WTC11 (cell line): ENCODE results near the gene TNRC6A. TPM values are rescaled to one million over a fixed set of nuclear protein-coding genes. Genes with fewer than 3 reads are reported as not detected.

Experiments used
- ATAC-seq: fragments of 200-7000 bp; cut with Tn5 transposase; 2 replicates; pipeline ENCODE4 v1.10.0; 2021; ENCODE audit warnings: mild to moderate bottlenecking, moderate library complexity
- CTCF ChIA-PET: fragments of 300-600 bp; sonication (Branson Sonifier 250); formaldehyde crosslinking; loops from one replicate; lab custom pipeline; 2021; ENCODE audit warnings: antibody characterized with exemption; lab: Charles Lee
- POLR2A ChIA-PET: fragments of 350-600 bp; sonication (Branson Sonifier 250); formaldehyde crosslinking; loops from one replicate; lab custom pipeline; 2021; ENCODE audit warnings: antibody characterized with exemption; lab: Charles Lee
- DNase-seq: peaks from one replicate; pipeline ENCODE4 v3.0.0; 2021; ENCODE audit warnings: low spot score
- H3K27ac Mint-ChIP-seq: 2 replicates; pipeline ENCODE4 v1.8.0; 2021; ENCODE audit warnings: mixed read lengths
- H3K27me3 Mint-ChIP-seq: 2 replicates; pipeline ENCODE4 v1.8.0; 2021; ENCODE audit warnings: low read depth, mild to moderate bottlenecking, moderate library complexity, mixed read lengths
- H3K36me3 Mint-ChIP-seq: 2 replicates; pipeline ENCODE4 v1.8.0; 2021; ENCODE audit warnings: mixed read lengths
- H3K4me1 Mint-ChIP-seq: 2 replicates; pipeline ENCODE4 v1.8.0; 2022; ENCODE audit warnings: mixed read lengths
- H3K4me3 Mint-ChIP-seq: 2 replicates; pipeline ENCODE4 v1.8.0; 2021; ENCODE audit warnings: mild to moderate bottlenecking, moderate library complexity, mixed read lengths
- H3K9me3 Mint-ChIP-seq: 2 replicates; pipeline ENCODE4 v1.8.0; 2021; ENCODE audit warnings: mixed read lengths
- GRHL2 ChIP-seq: fragments of 250-450 bp; sonication (Bioruptor Pico); IDR thresholded peaks from 2 replicates; pipeline ENCODE4 v1.8.0; 2022; ENCODE audit warnings: mild to moderate bottlenecking, moderate library complexity; ENCODE audit not compliant: insufficient replicate concordance, severe bottlenecking
- GTF2I ChIP-seq: fragments of 250-450 bp; sonication (Bioruptor Pico); conservative IDR thresholded peaks from 2 replicates; pipeline ENCODE4 v1.4.0; 2021; ENCODE audit warnings: mild to moderate bottlenecking
- HMGA2 ChIP-seq: fragments of 250-450 bp; sonication (Bioruptor Pico); IDR thresholded peaks from 2 replicates; pipeline ENCODE4 v1.4.0; 2021; ENCODE audit warnings: mild to moderate bottlenecking, moderate library complexity
- IRF2 ChIP-seq: sonication (generic); formaldehyde crosslinking; IDR thresholded peaks from 2 replicates; pipeline ENCODE4 v1.8.0; 2022; ENCODE audit warnings: low read depth, missing genetic modification reagents, borderline replicate concordance
- NFYB ChIP-seq: sonication (generic); formaldehyde crosslinking; conservative IDR thresholded peaks from 2 replicates; pipeline ENCODE4 v1.8.0; 2022; ENCODE audit warnings: low read depth, missing genetic modification reagents
- NR2C2 ChIP-seq: sonication (generic); formaldehyde crosslinking; IDR thresholded peaks from 2 replicates; pipeline ENCODE4 v1.8.0; 2022; ENCODE audit warnings: mild to moderate bottlenecking, missing genetic modification reagents
- PRRX2 ChIP-seq: fragments of 250-450 bp; sonication (Bioruptor Pico); IDR thresholded peaks from 2 replicates; pipeline ENCODE4 v1.8.0; 2021; ENCODE audit warnings: mild to moderate bottlenecking
- SMAD3 ChIP-seq: sonication (generic); formaldehyde crosslinking; IDR thresholded peaks from 2 replicates; pipeline ENCODE4 v1.8.0; 2022; ENCODE audit warnings: missing genetic modification reagents, mild to moderate bottlenecking, borderline replicate concordance
- SMAD4 ChIP-seq: sonication (generic); formaldehyde crosslinking; IDR thresholded peaks from 2 replicates; pipeline ENCODE4 v1.8.0; 2022; ENCODE audit warnings: mild to moderate bottlenecking, missing genetic modification reagents
- TEAD4 ChIP-seq: sonication (generic); formaldehyde crosslinking; IDR thresholded peaks from 2 replicates; pipeline ENCODE4 v1.8.0; 2022; ENCODE audit warnings: mild to moderate bottlenecking, missing genetic modification reagents
- ZBTB21 ChIP-seq: sonication (generic); formaldehyde crosslinking; IDR thresholded peaks from 2 replicates; pipeline ENCODE4 v1.8.1; 2023; ENCODE audit warnings: mild to moderate bottlenecking, missing genetic modification reagents, borderline replicate concordance
- ZNF317 ChIP-seq: sonication (generic); formaldehyde crosslinking; IDR thresholded peaks from 2 replicates; pipeline ENCODE4 v1.8.1; 2023; ENCODE audit warnings: low read depth, mild to moderate bottlenecking, moderate library complexity, missing genetic modification reagents, borderline replicate concordance
- total RNA-seq: library from RNA; stranded (reverse); gene quantifications from 3 replicates; pipeline ENCODE4 v1.2.3, GENCODE V29; 2021
- TF ChIP-seq, protein P1 (sequence below): sonication (generic); formaldehyde crosslinking; IDR thresholded peaks from 2 replicates; pipeline ENCODE4 v1.8.1; 2022; ENCODE audit warnings: low read depth, mild to moderate bottlenecking, moderate library complexity, missing genetic modification reagents, borderline replicate concordance
- TF ChIP-seq, protein P2 (sequence below): sonication (generic); formaldehyde crosslinking; IDR thresholded peaks from 2 replicates; pipeline ENCODE4 v1.8.1; 2022; ENCODE audit warnings: mild to moderate bottlenecking, moderate library complexity, missing genetic modification reagents
- TF ChIP-seq, protein P3 (sequence below): sonication (generic); formaldehyde crosslinking; IDR thresholded peaks from 2 replicates; pipeline ENCODE4 v1.8.0; 2023; ENCODE audit warnings: missing genetic modification reagents, mild to moderate bottlenecking, borderline replicate concordance
- TF ChIP-seq, protein P4 (sequence below): sonication (generic); formaldehyde crosslinking; IDR thresholded peaks from 2 replicates; pipeline ENCODE4 v1.8.0; 2022; ENCODE audit warnings: mild to moderate bottlenecking, missing genetic modification reagents
- TF ChIP-seq, protein P5 (sequence below): fragments of 250-450 bp; sonication (Bioruptor Pico); IDR thresholded peaks from 2 replicates; pipeline ENCODE4 v1.9.0; 2021; ENCODE audit warnings: mild to moderate bottlenecking
- TF ChIP-seq, protein P6 (sequence below): sonication (generic); formaldehyde crosslinking; IDR thresholded peaks from 2 replicates; pipeline ENCODE4 v1.8.1; 2023; ENCODE audit warnings: mild to moderate bottlenecking, moderate library complexity, missing genetic modification reagents
- TF ChIP-seq, protein P7 (sequence below): sonication (generic); formaldehyde crosslinking; IDR thresholded peaks from 2 replicates; pipeline ENCODE4 v1.8.1; 2022; ENCODE audit warnings: mild to moderate bottlenecking, missing genetic modification reagents, moderate library complexity, borderline replicate concordance
- TF ChIP-seq, protein P8 (sequence below): sonication (generic); formaldehyde crosslinking; conservative IDR thresholded peaks from 2 replicates; pipeline ENCODE4 v1.8.1; 2022; ENCODE audit warnings: mild to moderate bottlenecking, missing genetic modification reagents

Gene TNRC6A
- total RNA-seq, 1 experiment from 2014 or later = 86.3 TPM

DNA sequence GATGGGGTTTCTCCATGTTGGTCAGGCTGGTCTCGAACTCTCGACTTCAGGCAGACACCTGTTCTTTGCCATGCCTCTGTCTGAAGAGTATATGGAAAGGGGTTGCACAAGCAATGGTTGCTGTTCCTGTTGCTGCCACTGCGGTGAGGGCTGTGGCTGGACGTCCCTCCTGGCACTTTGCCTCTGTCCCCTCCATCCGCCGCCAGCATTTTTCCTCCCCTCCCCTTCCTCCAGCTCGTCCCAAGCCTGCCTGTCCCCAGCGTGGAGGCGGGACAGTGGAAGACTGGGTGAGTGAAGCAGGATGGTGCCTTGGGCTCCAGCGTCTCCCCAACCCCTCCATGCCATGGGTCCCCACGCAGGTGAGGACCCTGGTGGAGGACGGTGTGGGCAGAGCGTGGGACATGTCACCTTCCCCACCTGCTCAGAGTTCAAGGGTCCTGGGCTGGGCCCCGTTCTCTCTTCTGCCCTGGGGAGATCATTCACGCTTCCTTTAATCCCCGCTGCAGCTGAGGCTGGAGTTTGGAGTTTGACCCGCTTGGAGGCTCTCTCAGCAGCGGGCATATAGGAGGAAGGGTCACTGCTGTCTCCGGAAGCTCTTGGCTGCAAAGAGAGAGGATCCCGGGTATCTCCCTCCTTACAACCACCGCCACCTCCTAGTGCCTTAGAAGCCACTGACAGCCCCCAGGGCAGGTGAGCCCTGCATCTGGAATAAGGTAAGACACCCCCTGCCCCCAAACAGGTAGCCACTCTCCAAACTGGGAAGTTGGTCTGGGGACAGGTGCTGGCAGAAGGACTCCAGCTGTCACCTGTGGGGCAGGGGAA, 116.5 kb downstream of the TNRC6A start, which contains the start of gene SLC5A11:
Gene SLC5A11, plus strand, starts transcription at position 238 of the 822 bp plus-strand sequence. CDS start 12,681 bp downstream, outside the sequence.
- TF ChIP-seq, protein P1, sequence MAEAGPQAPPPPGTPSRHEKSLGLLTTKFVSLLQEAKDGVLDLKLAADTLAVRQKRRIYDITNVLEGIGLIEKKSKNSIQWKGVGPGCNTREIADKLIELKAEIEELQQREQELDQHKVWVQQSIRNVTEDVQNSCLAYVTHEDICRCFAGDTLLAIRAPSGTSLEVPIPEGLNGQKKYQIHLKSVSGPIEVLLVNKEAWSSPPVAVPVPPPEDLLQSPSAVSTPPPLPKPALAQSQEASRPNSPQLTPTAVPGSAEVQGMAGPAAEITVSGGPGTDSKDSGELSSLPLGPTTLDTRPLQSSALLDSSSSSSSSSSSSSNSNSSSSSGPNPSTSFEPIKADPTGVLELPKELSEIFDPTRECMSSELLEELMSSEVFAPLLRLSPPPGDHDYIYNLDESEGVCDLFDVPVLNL (CRISPR knock-in tag) = no peak
- TF ChIP-seq HMGA2 (CRISPR knock-in tag) (no peak), GRHL2 (CRISPR knock-in tag) (no peak), SMAD4 (CRISPR knock-in tag) (no peak), SMAD3 (no peak), NFYB (CRISPR knock-in tag) (no peak), PRRX2 (CRISPR knock-in tag) (no peak), NR2C2 (CRISPR knock-in tag) (no peak), TEAD4 (no peak), IRF2 (CRISPR knock-in tag) (no peak), ZBTB21 (no peak), ZNF317 (CRISPR knock-in tag) (no peak), GTF2I (CRISPR knock-in tag) (no peak)
- TF ChIP-seq, protein P2, sequence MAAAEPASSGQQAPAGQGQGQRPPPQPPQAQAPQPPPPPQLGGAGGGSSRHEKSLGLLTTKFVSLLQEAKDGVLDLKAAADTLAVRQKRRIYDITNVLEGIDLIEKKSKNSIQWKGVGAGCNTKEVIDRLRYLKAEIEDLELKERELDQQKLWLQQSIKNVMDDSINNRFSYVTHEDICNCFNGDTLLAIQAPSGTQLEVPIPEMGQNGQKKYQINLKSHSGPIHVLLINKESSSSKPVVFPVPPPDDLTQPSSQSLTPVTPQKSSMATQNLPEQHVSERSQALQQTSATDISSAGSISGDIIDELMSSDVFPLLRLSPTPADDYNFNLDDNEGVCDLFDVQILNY (CRISPR knock-in tag) = no peak
- TF ChIP-seq, protein P3, sequence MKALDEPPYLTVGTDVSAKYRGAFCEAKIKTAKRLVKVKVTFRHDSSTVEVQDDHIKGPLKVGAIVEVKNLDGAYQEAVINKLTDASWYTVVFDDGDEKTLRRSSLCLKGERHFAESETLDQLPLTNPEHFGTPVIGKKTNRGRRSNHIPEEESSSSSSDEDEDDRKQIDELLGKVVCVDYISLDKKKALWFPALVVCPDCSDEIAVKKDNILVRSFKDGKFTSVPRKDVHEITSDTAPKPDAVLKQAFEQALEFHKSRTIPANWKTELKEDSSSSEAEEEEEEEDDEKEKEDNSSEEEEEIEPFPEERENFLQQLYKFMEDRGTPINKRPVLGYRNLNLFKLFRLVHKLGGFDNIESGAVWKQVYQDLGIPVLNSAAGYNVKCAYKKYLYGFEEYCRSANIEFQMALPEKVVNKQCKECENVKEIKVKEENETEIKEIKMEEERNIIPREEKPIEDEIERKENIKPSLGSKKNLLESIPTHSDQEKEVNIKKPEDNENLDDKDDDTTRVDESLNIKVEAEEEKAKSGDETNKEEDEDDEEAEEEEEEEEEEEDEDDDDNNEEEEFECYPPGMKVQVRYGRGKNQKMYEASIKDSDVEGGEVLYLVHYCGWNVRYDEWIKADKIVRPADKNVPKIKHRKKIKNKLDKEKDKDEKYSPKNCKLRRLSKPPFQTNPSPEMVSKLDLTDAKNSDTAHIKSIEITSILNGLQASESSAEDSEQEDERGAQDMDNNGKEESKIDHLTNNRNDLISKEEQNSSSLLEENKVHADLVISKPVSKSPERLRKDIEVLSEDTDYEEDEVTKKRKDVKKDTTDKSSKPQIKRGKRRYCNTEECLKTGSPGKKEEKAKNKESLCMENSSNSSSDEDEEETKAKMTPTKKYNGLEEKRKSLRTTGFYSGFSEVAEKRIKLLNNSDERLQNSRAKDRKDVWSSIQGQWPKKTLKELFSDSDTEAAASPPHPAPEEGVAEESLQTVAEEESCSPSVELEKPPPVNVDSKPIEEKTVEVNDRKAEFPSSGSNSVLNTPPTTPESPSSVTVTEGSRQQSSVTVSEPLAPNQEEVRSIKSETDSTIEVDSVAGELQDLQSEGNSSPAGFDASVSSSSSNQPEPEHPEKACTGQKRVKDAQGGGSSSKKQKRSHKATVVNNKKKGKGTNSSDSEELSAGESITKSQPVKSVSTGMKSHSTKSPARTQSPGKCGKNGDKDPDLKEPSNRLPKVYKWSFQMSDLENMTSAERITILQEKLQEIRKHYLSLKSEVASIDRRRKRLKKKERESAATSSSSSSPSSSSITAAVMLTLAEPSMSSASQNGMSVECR = no peak
- TF ChIP-seq, protein P4, sequence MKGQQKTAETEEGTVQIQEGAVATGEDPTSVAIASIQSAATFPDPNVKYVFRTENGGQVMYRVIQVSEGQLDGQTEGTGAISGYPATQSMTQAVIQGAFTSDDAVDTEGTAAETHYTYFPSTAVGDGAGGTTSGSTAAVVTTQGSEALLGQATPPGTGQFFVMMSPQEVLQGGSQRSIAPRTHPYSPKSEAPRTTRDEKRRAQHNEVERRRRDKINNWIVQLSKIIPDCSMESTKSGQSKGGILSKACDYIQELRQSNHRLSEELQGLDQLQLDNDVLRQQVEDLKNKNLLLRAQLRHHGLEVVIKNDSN (CRISPR knock-in tag) = no peak
- TF ChIP-seq, protein P5, sequence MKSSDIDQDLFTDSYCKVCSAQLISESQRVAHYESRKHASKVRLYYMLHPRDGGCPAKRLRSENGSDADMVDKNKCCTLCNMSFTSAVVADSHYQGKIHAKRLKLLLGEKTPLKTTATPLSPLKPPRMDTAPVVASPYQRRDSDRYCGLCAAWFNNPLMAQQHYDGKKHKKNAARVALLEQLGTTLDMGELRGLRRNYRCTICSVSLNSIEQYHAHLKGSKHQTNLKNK (CRISPR knock-in tag) = no peak
- TF ChIP-seq, protein P6, sequence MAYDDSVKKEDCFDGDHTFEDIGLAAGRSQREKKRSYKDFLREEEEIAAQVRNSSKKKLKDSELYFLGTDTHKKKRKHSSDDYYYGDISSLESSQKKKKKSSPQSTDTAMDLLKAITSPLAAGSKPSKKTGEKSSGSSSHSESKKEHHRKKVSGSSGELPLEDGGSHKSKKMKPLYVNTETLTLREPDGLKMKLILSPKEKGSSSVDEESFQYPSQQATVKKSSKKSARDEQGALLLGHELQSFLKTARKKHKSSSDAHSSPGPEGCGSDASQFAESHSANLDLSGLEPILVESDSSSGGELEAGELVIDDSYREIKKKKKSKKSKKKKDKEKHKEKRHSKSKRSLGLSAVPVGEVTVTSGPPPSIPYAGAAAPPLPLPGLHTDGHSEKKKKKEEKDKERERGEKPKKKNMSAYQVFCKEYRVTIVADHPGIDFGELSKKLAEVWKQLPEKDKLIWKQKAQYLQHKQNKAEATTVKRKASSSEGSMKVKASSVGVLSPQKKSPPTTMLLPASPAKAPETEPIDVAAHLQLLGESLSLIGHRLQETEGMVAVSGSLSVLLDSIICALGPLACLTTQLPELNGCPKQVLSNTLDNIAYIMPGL (CRISPR knock-in tag) = no peak
- TF ChIP-seq, protein P7, sequence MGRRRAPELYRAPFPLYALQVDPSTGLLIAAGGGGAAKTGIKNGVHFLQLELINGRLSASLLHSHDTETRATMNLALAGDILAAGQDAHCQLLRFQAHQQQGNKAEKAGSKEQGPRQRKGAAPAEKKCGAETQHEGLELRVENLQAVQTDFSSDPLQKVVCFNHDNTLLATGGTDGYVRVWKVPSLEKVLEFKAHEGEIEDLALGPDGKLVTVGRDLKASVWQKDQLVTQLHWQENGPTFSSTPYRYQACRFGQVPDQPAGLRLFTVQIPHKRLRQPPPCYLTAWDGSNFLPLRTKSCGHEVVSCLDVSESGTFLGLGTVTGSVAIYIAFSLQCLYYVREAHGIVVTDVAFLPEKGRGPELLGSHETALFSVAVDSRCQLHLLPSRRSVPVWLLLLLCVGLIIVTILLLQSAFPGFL = no peak
- TF ChIP-seq, protein P8, sequence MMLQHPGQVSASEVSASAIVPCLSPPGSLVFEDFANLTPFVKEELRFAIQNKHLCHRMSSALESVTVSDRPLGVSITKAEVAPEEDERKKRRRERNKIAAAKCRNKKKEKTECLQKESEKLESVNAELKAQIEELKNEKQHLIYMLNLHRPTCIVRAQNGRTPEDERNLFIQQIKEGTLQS = no peak
- Mint-ChIP-seq H3K36me3 (no peaks in the 10 kb centered on the region), H3K9me3 (no peaks in the 10 kb centered on the region), H3K4me3 (no peak within 1 kb of the TSS), H3K27me3 (no peaks in the 10 kb centered on the region), H3K27ac (no peak within 1 kb of the TSS), H3K4me1 (no peaks in the 10 kb centered on the region)
- POLR2A ChIA-PET = no interaction called here
- no peak for DNase-seq
- ATAC-seq = no peak
- CTCF ChIA-PET = interaction anchor here (2.0 kb wide), 1 partner anchor 11 kb away, joined by 7 read pairs; no protein-coding TSS in a partner anchor
